CD14-positive monocyte (primary cell): Measurements from ENCODE around the gene ATP13A3. TPM values are rescaled to one million over a fixed set of nuclear protein-coding genes. Genes with fewer than 3 reads are reported as not detected.

Experiments used
- DNase-seq, 3 donors: peaks; one replicate each; pipeline ENCODE4 v3.0.0-alpha.2; 2011 to 2022
- H2AFZ ChIP-seq: 2 replicates; pipeline ENCODE4 v1.6.0; 2012; ENCODE audit warnings: mild to moderate bottlenecking, low read depth, low read length, inconsistent platforms; ENCODE audit not compliant: insufficient read depth, poor library complexity, severe bottlenecking
- H3K27ac ChIP-seq, 2 donors: 1 replicate in 1 of 2; 2 replicates in 1 of 2; pipeline ENCODE4 v1.5.1; 2012 to 2013; ENCODE audit warnings: low read length in 2 of 2, control low read depth in 1 of 2, inconsistent platforms in 1 of 2, low read depth in 1 of 2, mild to moderate bottlenecking in 1 of 2
- H3K27me3 ChIP-seq, 2 donors: one replicate each; pipeline versions ENCODE4 v1.6.0 to v1.6.1; 2011 to 2013; ENCODE audit warnings: low read length in 2 of 2; ENCODE audit not compliant: control insufficient read depth in 2 of 2, insufficient read depth in 2 of 2
- H3K36me3 ChIP-seq, 2 donors: replicated peaks in 1 of 2; 1 replicate in 1 of 2; 2 replicates in 1 of 2; pipeline versions ENCODE4 v1.5.1 to v1.6.1; 2012 to 2013; ENCODE audit warnings: low read length in 2 of 2, control low read depth in 1 of 2, inconsistent platforms in 1 of 2, mild to moderate bottlenecking in 1 of 2; ENCODE audit not compliant: insufficient read depth in 2 of 2, control insufficient read depth in 1 of 2
- H3K4me1 ChIP-seq, 2 donors: 1 replicate in 1 of 2; 2 replicates in 1 of 2; pipeline versions ENCODE4 v1.5.1 to v1.6.1; 2012 to 2013; ENCODE audit warnings: low read length in 2 of 2, control low read depth in 1 of 2, inconsistent platforms in 1 of 2, mild to moderate bottlenecking in 1 of 2, moderate library complexity in 1 of 2; ENCODE audit not compliant: insufficient read depth in 2 of 2, control insufficient read depth in 1 of 2
- H3K4me2 ChIP-seq: replicated peaks from 2 replicates; pipeline ENCODE3; 2012; ENCODE audit warnings: low read length, moderate library complexity, mild to moderate bottlenecking; ENCODE audit not compliant: poor library complexity, severe bottlenecking; ENCODE audit errors: extremely low read depth
- H3K4me3 ChIP-seq, 3 experiments: fragments of 200-600 bp in 1 of 3; sonication (generic) in 1 of 3; replicated peaks in 1 of 3; 1 replicate in 2 of 3; 2 replicates in 1 of 3; pipeline ENCODE4 v1.5.1; 2011 to 2013; ENCODE audit warnings: low read length in 3 of 3, mild to moderate bottlenecking in 3 of 3, control low read depth in 2 of 3, low read depth in 2 of 3, inconsistent platforms in 1 of 3, moderate library complexity in 1 of 3
- H3K79me2 ChIP-seq: 2 replicates; pipeline ENCODE4 v1.6.0; 2012; ENCODE audit warnings: mild to moderate bottlenecking, control low read depth, inconsistent platforms, low read length, moderate library complexity; ENCODE audit not compliant: insufficient read depth
- H3K9ac ChIP-seq: 2 replicates; pipeline ENCODE4 v1.6.0; 2017; ENCODE audit warnings: low read length, mild to moderate bottlenecking; ENCODE audit not compliant: insufficient read depth, poor library complexity, severe bottlenecking
- H3K9me3 ChIP-seq, 2 donors: replicated peaks in 1 of 2; 1 replicate in 1 of 2; 2 replicates in 1 of 2; pipeline versions ENCODE4 v1.5.1 to v1.6.1; 2012 to 2013; ENCODE audit warnings: low read length in 2 of 2, control low read depth in 1 of 2; ENCODE audit not compliant: control insufficient read depth in 1 of 2, insufficient read depth in 1 of 2
- H4K20me1 ChIP-seq: 2 replicates; pipeline ENCODE4 v1.6.0; 2012; ENCODE audit warnings: mild to moderate bottlenecking, low read length, control low read depth, moderate library complexity; ENCODE audit not compliant: insufficient read depth
- H3K27ac Mint-ChIP-seq, 7 donors: one replicate each; pipeline ENCODE4 v1.8.0; 2020; ENCODE audit warnings: mild to moderate bottlenecking in 7 of 7, mixed read lengths in 7 of 7, moderate library complexity in 6 of 7, inconsistent platforms in 2 of 7
- H3K27me3 Mint-ChIP-seq, 3 donors: one replicate each; pipeline ENCODE4 v1.8.0; 2021 to 2022; ENCODE audit warnings: low read depth in 3 of 3, mild to moderate bottlenecking in 3 of 3, mixed read lengths in 3 of 3, moderate library complexity in 3 of 3, inconsistent platforms in 1 of 3
- H3K36me3 Mint-ChIP-seq, 2 donors: one replicate each; pipeline ENCODE4 v1.8.0; 2020; ENCODE audit warnings: mixed read lengths in 2 of 2, inconsistent platforms in 1 of 2, mild to moderate bottlenecking in 1 of 2
- H3K4me1 Mint-ChIP-seq: one replicate; pipeline ENCODE4 v1.8.0; 2020; ENCODE audit warnings: mild to moderate bottlenecking, mixed read lengths
- H3K4me3 Mint-ChIP-seq, 2 donors: one replicate each; pipeline ENCODE4 v1.8.0; 2020; ENCODE audit warnings: mild to moderate bottlenecking in 2 of 2, mixed read lengths in 2 of 2, moderate library complexity in 1 of 2
- H3K9me3 Mint-ChIP-seq, 7 donors: one replicate each; pipeline ENCODE4 v1.8.0; 2020 to 2022; ENCODE audit warnings: mixed read lengths in 7 of 7, mild to moderate bottlenecking in 6 of 7, moderate library complexity in 6 of 7, inconsistent platforms in 2 of 7
- WGBS: methylation state at CpG from one replicate; pipeline ENCODE4 v1.1.5; 2013; ENCODE audit warnings: missing lambda C conversion rate; ENCODE audit not compliant: insufficient coverage; 5-methylcytosine and 5-hydroxymethylcytosine counted together
- intact Hi-C, 2 donors: fragments of 100-400 bp; cut with micrococcal nuclease; formaldehyde crosslinking; loops; one replicate each; pipeline versions ENCODE4 v1.15.0 to v1.15.1; 2023
- polyA plus RNA-seq, 3 donors: library from polyadenylated mRNA; depleted of rRNA in 1 of 3; unstranded in 2 of 3; stranded (reverse) in 1 of 3; fragments of 300-500 nt in 2 of 3; fragments of >200 nt in 1 of 3; fragmentation: Illumina TruSeq in 2 of 3; gene quantifications; 1 replicate in 2 of 3; 2 replicates in 1 of 3; pipeline ENCODE4 v1.2.3, GENCODE V29; 2012 to 2021
- TF ChIP-seq, protein P1 (sequence below): fragments of 200-600 bp; IDR thresholded peaks from one replicate; pipeline ENCODE4 v1.8.0; 2022; ENCODE audit warnings: antibody characterized with exemption, mild to moderate bottlenecking

ATP13A3 gene
- polyA plus RNA-seq, 3 donors = 4.7 to 19.5 (median 5.2) TPM

DNA sequence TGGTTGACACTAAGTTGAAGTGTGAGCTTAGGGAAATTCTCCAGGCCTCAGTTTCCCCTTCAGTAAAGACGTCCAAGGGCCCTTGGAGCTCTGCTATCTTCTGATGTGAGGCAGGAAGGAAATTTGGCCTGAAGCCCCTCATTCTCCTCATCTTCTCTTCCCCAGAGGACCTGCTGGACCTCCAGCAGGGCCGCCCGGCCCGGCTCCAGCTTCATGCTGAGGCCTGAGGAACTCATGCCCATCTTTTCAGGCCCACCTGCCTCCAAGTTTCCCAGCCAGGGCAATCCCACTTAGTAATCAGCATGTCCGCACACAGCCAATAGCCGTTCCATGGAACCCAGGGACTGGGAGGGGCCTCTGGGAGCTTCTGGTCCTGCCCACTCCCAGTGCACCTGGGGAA, 121.3 kb downstream of the ATP13A3 start:
- Mint-ChIP-seq H3K27me3 (peaks cover 20 to 33% (median 25%) of the 10 kb centered on the region in 3 donors), H3K9me3 (peaks cover 0 to 2% (median 0%) of the 10 kb centered on the region in 7 donors), H3K4me1 (no peaks in the 10 kb centered on the region), H3K36me3 (no peaks in the 10 kb centered on the region), H3K27ac (no peak overlapping the region), H3K4me3 (no peak overlapping the region)
- DNase-seq = no peak
- Histone ChIP-seq H3K4me2 (no peak overlapping the region), H2AFZ (no peak overlapping the region), H3K9me3 (no peaks in the 10 kb centered on the region), H3K36me3 (no peaks in the 10 kb centered on the region), H4K20me1 (no peaks in the 10 kb centered on the region), H3K79me2 (no peaks in the 10 kb centered on the region), H3K4me1 (no peaks in the 10 kb centered on the region), H3K9ac (no peak overlapping the region), H3K27me3 (peaks cover 0 to 23% of the 10 kb centered on the region in 2 donors), H3K27ac (no peak overlapping the region), H3K4me3 (no peak overlapping the region)
- TF ChIP-seq, protein P1, sequence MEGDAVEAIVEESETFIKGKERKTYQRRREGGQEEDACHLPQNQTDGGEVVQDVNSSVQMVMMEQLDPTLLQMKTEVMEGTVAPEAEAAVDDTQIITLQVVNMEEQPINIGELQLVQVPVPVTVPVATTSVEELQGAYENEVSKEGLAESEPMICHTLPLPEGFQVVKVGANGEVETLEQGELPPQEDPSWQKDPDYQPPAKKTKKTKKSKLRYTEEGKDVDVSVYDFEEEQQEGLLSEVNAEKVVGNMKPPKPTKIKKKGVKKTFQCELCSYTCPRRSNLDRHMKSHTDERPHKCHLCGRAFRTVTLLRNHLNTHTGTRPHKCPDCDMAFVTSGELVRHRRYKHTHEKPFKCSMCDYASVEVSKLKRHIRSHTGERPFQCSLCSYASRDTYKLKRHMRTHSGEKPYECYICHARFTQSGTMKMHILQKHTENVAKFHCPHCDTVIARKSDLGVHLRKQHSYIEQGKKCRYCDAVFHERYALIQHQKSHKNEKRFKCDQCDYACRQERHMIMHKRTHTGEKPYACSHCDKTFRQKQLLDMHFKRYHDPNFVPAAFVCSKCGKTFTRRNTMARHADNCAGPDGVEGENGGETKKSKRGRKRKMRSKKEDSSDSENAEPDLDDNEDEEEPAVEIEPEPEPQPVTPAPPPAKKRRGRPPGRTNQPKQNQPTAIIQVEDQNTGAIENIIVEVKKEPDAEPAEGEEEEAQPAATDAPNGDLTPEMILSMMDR = no peak
- 97% methylated on average over 5 of the region's 6 CpGs for WGBS
- intact Hi-C loops = no loop called here

DNA sequence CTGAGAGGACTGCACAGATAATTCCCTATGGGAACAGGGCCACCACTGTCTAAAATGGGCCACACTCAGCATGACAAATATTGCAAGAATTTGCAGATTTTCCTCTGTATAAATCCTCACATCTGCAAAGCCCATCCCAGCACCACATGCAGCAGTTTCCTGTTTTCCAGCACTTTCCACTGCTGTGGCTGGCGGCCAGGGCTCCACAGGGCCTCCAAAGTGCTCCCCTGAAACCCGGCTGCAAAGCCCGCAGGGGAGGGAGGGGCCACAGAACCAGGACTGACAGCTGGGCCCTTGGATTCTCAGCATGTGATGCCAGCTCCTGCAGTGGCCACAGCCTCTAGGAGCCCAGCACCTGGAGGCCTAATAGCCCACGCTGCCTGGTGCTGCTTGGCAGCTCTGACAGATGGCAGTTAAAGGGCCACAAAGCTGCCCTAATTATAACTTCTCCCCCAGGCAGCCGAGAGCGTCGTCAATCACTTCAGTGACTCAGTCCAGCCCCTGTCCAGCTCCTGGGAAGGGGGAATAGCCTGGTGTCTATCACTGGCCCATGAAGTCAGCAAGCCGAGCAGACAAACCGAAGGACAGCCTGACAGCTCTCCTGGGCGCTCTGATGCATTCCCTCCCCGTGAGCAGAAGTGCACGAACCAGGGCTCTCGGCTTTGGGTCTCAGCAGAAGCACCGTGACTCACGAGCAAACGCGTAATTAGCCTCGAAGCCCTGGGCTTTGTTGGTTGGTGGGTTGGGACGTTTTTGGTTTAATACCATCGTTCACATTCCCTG, 122.0 kb downstream of the ATP13A3 start:
- Histone ChIP-seq H3K36me3 (no peaks in the 10 kb centered on the region), H3K27ac (no peak overlapping the region), H2AFZ (no peak overlapping the region), H3K4me2 (no peak overlapping the region), H3K27me3 (peaks cover 0 to 18% of the 10 kb centered on the region in 2 donors), H3K9me3 (no peaks in the 10 kb centered on the region), H3K9ac (no peak overlapping the region), H3K4me3 (no peak overlapping the region), H4K20me1 (no peaks in the 10 kb centered on the region), H3K4me1 (no peaks in the 10 kb centered on the region), H3K79me2 (no peaks in the 10 kb centered on the region)
- intact Hi-C loops = no loop called here
- Mint-ChIP-seq H3K27ac (no peak overlapping the region), H3K36me3 (no peaks in the 10 kb centered on the region), H3K4me1 (no peaks in the 10 kb centered on the region), H3K9me3 (peaks cover 0 to 2% (median 0%) of the 10 kb centered on the region in 7 donors), H3K4me3 (no peak overlapping the region), H3K27me3 (peaks cover 14 to 26% (median 20%) of the 10 kb centered on the region in 3 donors)
- TF ChIP-seq, protein P1 = no peak
- WGBS = 88% methylated on average over 14 of the region's 20 CpGs
- DNase-seq = no peak
